Natural killer cell (primary cell): ENCODE data around the gene FRK. TPM values are rescaled to one million over a fixed set of nuclear protein-coding genes. Genes with fewer than 3 reads are reported as not detected.

ENCODE experiments used
- ATAC-seq, 3 donors: fragments of 150-1000 bp in 2 of 3; fragments of 200-7000 bp in 1 of 3; cut with Tn5 transposase; 1 replicate in 1 of 3; 2 replicates in 2 of 3; pipeline ENCODE4 v1.10.0; 2021; ENCODE audit warnings: mild to moderate bottlenecking in 2 of 3, moderate library complexity in 2 of 3
- DNase-seq, 2 donors: peaks; one replicate each; pipeline versions ENCODE4 v3.0.0 to v3.0.0-alpha.2; 2013 to 2021; ENCODE audit warnings: mixed read lengths in 1 of 2
- H3K27ac ChIP-seq: one replicate; pipeline ENCODE4 v1.5.1; 2013; ENCODE audit warnings: mild to moderate bottlenecking, low read length
- H3K27me3 ChIP-seq: one replicate; pipeline ENCODE4 v1.6.1; 2013; ENCODE audit warnings: low read length; ENCODE audit not compliant: control insufficient read depth, insufficient read depth
- H3K36me3 ChIP-seq: one replicate; pipeline ENCODE4 v1.6.1; 2013; ENCODE audit warnings: low read length; ENCODE audit not compliant: control insufficient read depth, insufficient read depth
- H3K4me1 ChIP-seq: one replicate; pipeline ENCODE4 v1.6.1; 2013; ENCODE audit warnings: low read length; ENCODE audit not compliant: control insufficient read depth, insufficient read depth
- H3K4me3 ChIP-seq: one replicate; pipeline ENCODE4 v1.5.1; 2013; ENCODE audit warnings: low read length
- H3K9me3 ChIP-seq: one replicate; pipeline ENCODE4 v1.6.1; 2013; ENCODE audit warnings: low read length; ENCODE audit not compliant: control insufficient read depth, insufficient read depth
- H3K27ac Mint-ChIP-seq, 2 donors: one replicate each; pipeline ENCODE4 v1.8.0; 2022; ENCODE audit warnings: mild to moderate bottlenecking in 2 of 2, mixed read lengths in 2 of 2, moderate library complexity in 1 of 2
- H3K27me3 Mint-ChIP-seq, 2 donors: one replicate each; pipeline ENCODE4 v1.8.0; 2022; ENCODE audit warnings: low read depth in 2 of 2, mixed read lengths in 2 of 2
- H3K36me3 Mint-ChIP-seq: one replicate; pipeline ENCODE4 v1.8.0; 2022; ENCODE audit warnings: mixed read lengths
- H3K4me1 Mint-ChIP-seq, 2 donors: one replicate each; pipeline ENCODE4 v1.8.0; 2022; ENCODE audit warnings: mixed read lengths in 2 of 2
- H3K4me3 Mint-ChIP-seq: one replicate; pipeline ENCODE4 v1.8.0; 2022; ENCODE audit warnings: mild to moderate bottlenecking, moderate library complexity, mixed read lengths
- H3K9me3 Mint-ChIP-seq, 2 donors: one replicate each; pipeline ENCODE4 v1.8.0; 2022; ENCODE audit warnings: mixed read lengths in 2 of 2
- CTCF ChIP-seq: fragments of 200-600 bp; IDR thresholded peaks from one replicate; pipeline ENCODE4 v1.8.0; 2022; ENCODE audit warnings: antibody characterized with exemption
- WGBS: methylation state at CpG from one replicate; pipeline ENCODE4 v1.1.7; 2013; ENCODE audit warnings: missing lambda C conversion rate; ENCODE audit not compliant: insufficient coverage; 5-methylcytosine and 5-hydroxymethylcytosine counted together
- intact Hi-C: fragments of 100-400 bp; cut with micrococcal nuclease; formaldehyde crosslinking; loops from one replicate; pipeline ENCODE4 v1.14.2; 2022
- total RNA-seq, 4 donors: library from RNA; stranded (reverse); fragments of 120-200 nt in 1 of 4; gene quantifications; one replicate each; pipeline versions ENCODE4 v1.2.3 to v1.2.4, GENCODE V29; 2013 to 2022

Gene FRK
- total RNA-seq, 3 donors from 2014 or later (not counting 1 experiment from before 2014, with no cell fraction given): not detected

- Histone ChIP-seq H3K4me1 (no peaks in the 10 kb centered on the region), H3K9me3 (no peaks in the 10 kb centered on the region), H3K4me3 (no peak overlapping the region), H3K36me3 (no peaks in the 10 kb centered on the region), H3K27ac (no peak overlapping the region), H3K27me3 (no peaks in the 10 kb centered on the region)
- intact Hi-C loops: no loop called here
- Mint-ChIP-seq H3K27ac (no peak overlapping the region), H3K4me1 (no peaks in the 10 kb centered on the region), H3K36me3 (no peaks in the 10 kb centered on the region), H3K4me3 (no peak overlapping the region), H3K27me3 (peaks cover 3 to 22% of the 10 kb centered on the region in 2 donors), H3K9me3 (no peaks in the 10 kb centered on the region)
- no peak for DNase-seq
- no peak for TF ChIP-seq CTCF
- 91% methylated on average over 2 of the region's 2 CpGs for WGBS
- no peak for ATAC-seq
These were observed 13.2 kb upstream of the FRK start for GRCh38 chr6:116073765-116074440.

GRCh38 chr6:116072368-116072767, 11.7 kb upstream of the FRK start:
- Histone ChIP-seq H3K9me3 (no peaks in the 10 kb centered on the region), H3K36me3 (no peaks in the 10 kb centered on the region), H3K4me1 (no peaks in the 10 kb centered on the region), H3K27ac (no peak overlapping the region), H3K4me3 (no peak overlapping the region), H3K27me3 (peaks cover 3% of the 10 kb centered on the region)
- Mint-ChIP-seq H3K27me3 (peaks cover 5 to 9% of the 10 kb centered on the region in 2 donors), H3K9me3 (no peaks in the 10 kb centered on the region), H3K27ac (no peak overlapping the region), H3K36me3 (no peaks in the 10 kb centered on the region), H3K4me3 (no peak overlapping the region), H3K4me1 (no peaks in the 10 kb centered on the region)
- 17% methylated on average over 1 of the region's 1 CpG for WGBS
- ATAC-seq (no peak), DNase-seq (no peak)
- intact Hi-C loops: no loop called here
- no peak for TF ChIP-seq CTCF

- H3K36me3 ChIP-seq: no peaks in the 10 kb centered on the region
- H3K36me3 Mint-ChIP-seq: no peaks in the 10 kb centered on the region
- no peak overlapping the region for H3K4me3 ChIP-seq
- H3K4me3 Mint-ChIP-seq: no peak overlapping the region
- H3K27me3 ChIP-seq: peaks cover 3% of the 10 kb centered on the region
- 94% methylated on average over 2 of the region's 2 CpGs for WGBS
- ATAC-seq (no peak), DNase-seq (no peak)
- H3K9me3 Mint-ChIP-seq: no peaks in the 10 kb centered on the region
- intact Hi-C loops: no loop called here
- peaks cover 4 to 8% of the 10 kb centered on the region in 2 donors for H3K27me3 Mint-ChIP-seq
- no peak for TF ChIP-seq CTCF
- no peaks in the 10 kb centered on the region for H3K4me1 Mint-ChIP-seq
- H3K9me3 ChIP-seq: no peaks in the 10 kb centered on the region
- H3K4me1 ChIP-seq: no peaks in the 10 kb centered on the region
- H3K27ac ChIP-seq: no peak overlapping the region
- H3K27ac Mint-ChIP-seq: no peak overlapping the region
These were observed 10.1 kb upstream of the FRK start for GRCh38 chr6:116070616-116071389.
